Endothelial cell of umbilical vein (primary cell): ENCODE data around the gene PSAT1. TPM values are rescaled to one million over a fixed set of nuclear protein-coding genes. Genes with fewer than 3 reads are reported as not detected.

Experiments
- BruUV-seq: library from RNA; stranded (reverse); fragments of 400-500 nt; replicated peaks from 2 replicates; lab custom pipeline; 2021; lab: Mats Ljungman, UMichigan
- CTCF ChIA-PET: fragments of 300-600, 350-600 bp; sonication (Branson Sonifier 250); formaldehyde crosslinking; loops from one replicate; lab custom pipeline; 2021; ENCODE audit warnings: antibody characterized with exemption, inconsistent platforms; lab: Charles Lee
- POLR2A ChIA-PET: fragments of 300-600, 350-600 bp; sonication (Branson Sonifier 250); formaldehyde crosslinking; loops from one replicate; lab custom pipeline; 2021; ENCODE audit warnings: antibody characterized with exemption, inconsistent platforms; lab: Charles Lee
- DNase-seq: peaks from one replicate; pipeline ENCODE4 v3.0.0-alpha.2; 2011; ENCODE audit warnings: low read depth, low spot score
- FAIRE-seq: peaks from 2 replicates; lab custom pipeline; 2011; peaks lifted over from hg19 to GRCh38; lab: Jason Lieb, UNC
- H2AFZ ChIP-seq: 2 replicates; pipeline ENCODE4 v1.6.0; 2012; ENCODE audit warnings: low read depth, low read length, control low read depth, inconsistent platforms
- H3K27ac ChIP-seq: 2 replicates; pipeline ENCODE4 v1.5.1; 2011; ENCODE audit warnings: low read depth, mild to moderate bottlenecking, control low read depth, low read length, moderate library complexity; ENCODE audit not compliant: insufficient read depth
- H3K27me3 ChIP-seq, 2 experiments: 2 replicates each; pipeline versions ENCODE4 v1.6.0 to v1.6.1; 2011; ENCODE audit warnings: low read length in 2 of 2, mixed read lengths in 1 of 2; ENCODE audit not compliant: control insufficient read depth in 2 of 2, insufficient read depth in 2 of 2
- H3K36me3 ChIP-seq, 2 experiments: 2 replicates in 1 of 2; 3 replicates in 1 of 2; pipeline ENCODE4 v1.5.1; 2011; ENCODE audit warnings: low read length in 2 of 2, mild to moderate bottlenecking in 1 of 2, moderate library complexity in 1 of 2; ENCODE audit not compliant: control insufficient read depth in 2 of 2, insufficient read depth in 2 of 2; ENCODE audit errors: extremely low read depth in 1 of 2
- H3K4me1 ChIP-seq: 3 replicates; pipeline ENCODE4 v1.5.1; 2011; ENCODE audit warnings: mild to moderate bottlenecking, low read length; ENCODE audit not compliant: control insufficient read depth, insufficient read depth; ENCODE audit errors: extremely low read depth
- H3K4me2 ChIP-seq: 2 replicates; pipeline ENCODE4 v1.6.1; 2011; ENCODE audit warnings: low read length, control low read depth, mixed read lengths; ENCODE audit not compliant: insufficient read depth
- H3K4me3 ChIP-seq, 3 experiments: fragments of 200-600 bp in 1 of 3; sonication (generic), shearing (Covaris generic) in 1 of 3; replicated peaks in 1 of 3; 2 replicates each; pipeline ENCODE4 v1.5.1; 2011 to 2016; ENCODE audit warnings: control low read depth in 3 of 3, low read length in 3 of 3, mild to moderate bottlenecking in 2 of 3, inconsistent platforms in 1 of 3, low read depth in 1 of 3, moderate library complexity in 1 of 3; ENCODE audit not compliant: insufficient read depth in 1 of 3
- H3K79me2 ChIP-seq: 2 replicates; pipeline ENCODE4 v1.6.0; 2012; ENCODE audit warnings: low read length, inconsistent platforms; ENCODE audit not compliant: control insufficient read depth, insufficient read depth
- H3K9ac ChIP-seq: replicated peaks from 2 replicates; pipeline ENCODE3; 2011; ENCODE audit warnings: low read length, control low read depth; ENCODE audit not compliant: insufficient read depth; ENCODE audit errors: extremely low read depth
- H3K9me1 ChIP-seq: replicated peaks from 3 replicates; pipeline ENCODE4 v1.6.0; 2011; ENCODE audit warnings: mild to moderate bottlenecking, low read length; ENCODE audit not compliant: control insufficient read depth, insufficient read depth; ENCODE audit errors: extremely low read depth
- H3K9me3 ChIP-seq: replicated peaks from 2 replicates; pipeline ENCODE4 v1.5.1; 2012; ENCODE audit warnings: low read length, inconsistent platforms; ENCODE audit not compliant: control insufficient read depth, insufficient read depth
- H4K20me1 ChIP-seq: replicated peaks from 2 replicates; pipeline ENCODE3; 2011; ENCODE audit warnings: mild to moderate bottlenecking, low read length; ENCODE audit not compliant: control insufficient read depth, insufficient read depth; ENCODE audit errors: extremely low read depth
- CTCF ChIP-seq, 2 donors: IDR thresholded peaks; 1 replicate in 1 of 2; 2 replicates in 1 of 2; pipeline ENCODE4 v1.5.1; 2011; ENCODE audit warnings: low read length in 2 of 2, mild to moderate bottlenecking in 2 of 2, moderate library complexity in 2 of 2, control low read depth in 1 of 2, inconsistent platforms in 1 of 2, low read depth in 1 of 2; ENCODE audit not compliant: insufficient read depth in 1 of 2; ENCODE audit errors: extremely low read depth in 1 of 2
- EZH2 ChIP-seq: IDR thresholded peaks from 2 replicates; pipeline ENCODE4 v1.6.1; 2012; ENCODE audit warnings: borderline replicate concordance, low read depth, mild to moderate bottlenecking, moderate library complexity, low read length, inconsistent platforms; ENCODE audit not compliant: severe bottlenecking
- FOS ChIP-seq: IDR thresholded peaks from 2 replicates; pipeline ENCODE4 v1.6.1; 2011; ENCODE audit warnings: mild to moderate bottlenecking, low read length, moderate library complexity, borderline replicate concordance; ENCODE audit not compliant: insufficient read depth
- GATA2 ChIP-seq: IDR thresholded peaks from 2 replicates; pipeline ENCODE4 v1.7.0; 2011; ENCODE audit warnings: low read depth, mild to moderate bottlenecking, moderate library complexity, mixed read lengths, low read length; ENCODE audit not compliant: insufficient read length, insufficient read depth
- JUN ChIP-seq: IDR thresholded peaks from 2 replicates; pipeline ENCODE4 v1.6.1; 2011; ENCODE audit warnings: borderline replicate concordance, low read depth; ENCODE audit not compliant: insufficient read length, insufficient read depth
- MAX ChIP-seq: IDR thresholded peaks from 2 replicates; pipeline ENCODE4 v1.6.1; 2011; ENCODE audit not compliant: insufficient read depth, insufficient read length
- MYC ChIP-seq: IDR thresholded peaks from one replicate; pipeline ENCODE4 v1.6.1; 2011; ENCODE audit warnings: mild to moderate bottlenecking, low read depth, low read length
- POLR2AphosphoS5 ChIP-seq: IDR thresholded peaks from 2 replicates; pipeline ENCODE4 v1.6.1; 2012; ENCODE audit warnings: low read depth, mild to moderate bottlenecking, control low read depth, low read length, moderate library complexity; ENCODE audit not compliant: insufficient read depth
- dilution Hi-C: fragments of 300-500 bp; cut with MboI; formaldehyde crosslinking; loops from one replicate; pipeline ENCODE4 v1.15.0; 2019; ENCODE audit warnings: low sequenced_read_pairs; ENCODE audit not compliant: extremely low pct_ligation_motif_present
- intact Hi-C: fragments of 100-400 bp; cut with micrococcal nuclease; formaldehyde crosslinking; loops from one replicate; pipeline ENCODE4 v1.10.0; 2022
- polyA plus RNA-seq, 4 experiments: library from polyadenylated mRNA; depleted of rRNA in 3 of 4; stranded (reverse) in 3 of 4; unstranded in 1 of 4; fragments of >200 nt; gene quantifications; 2 replicates each; pipeline versions ENCODE4 v1.2.1 to v1.2.3, GENCODE V29; 2011 to 2012; ENCODE audit warnings: missing spikeins in 1 of 4
- total RNA-seq: library from RNA; stranded (reverse); gene quantifications from 2 replicates; pipeline ENCODE4 v1.2.3, GENCODE V29; 2021

PSAT1 gene
- total and polyA plus RNA-seq, 2 donors (not counting 3 experiments of a cell fraction or from before 2014, with no cell fraction given): 19.1 to 47.3 TPM

GRCh38 chr9:78303377-78304062 lies 6.6 kb downstream of the PSAT1 start:
- H3K4me3 ChIP-seq: no peak overlapping the region
- no peak overlapping the region for H3K4me2 ChIP-seq
- H3K9me3 ChIP-seq: no peaks in the 10 kb centered on the region
- ChIA-PET CTCF (no interaction called here), POLR2A (no interaction called here)
- H3K79me2 ChIP-seq: peaks cover 3% of the 10 kb centered on the region
- no peak overlapping the region for H3K9ac ChIP-seq
- no peaks in the 10 kb centered on the region for H4K20me1 ChIP-seq
- no peak overlapping the region for H3K27ac ChIP-seq
- intact Hi-C loops: no loop called here
- DNase-seq (no peak), FAIRE-seq (no peak)
- H3K9me1 ChIP-seq: no peaks in the 10 kb centered on the region
- H3K27me3 ChIP-seq: no peaks in the 10 kb centered on the region
- TF ChIP-seq GATA2 (no peak), POLR2AphosphoS5 (no peak), MYC (no peak), FOS (no peak), EZH2 (no peak), CTCF (IDR thresholded peaks at IDR 0.05; ENCODE audit: extremely low read depth in 1 of 2, insufficient read depth in 1 of 2, low read depth in 1 of 2, low read length in 2 of 2) (no peak), MAX (no peak), JUN (no peak)
- H2AFZ ChIP-seq: no peak overlapping the region
- dilution Hi-C loops: no loop called here
- H3K4me1 ChIP-seq: no peaks in the 10 kb centered on the region
- no TSS peak for BruUV-seq
- H3K36me3 ChIP-seq: peaks cover 3 to 5% of the 10 kb centered on the region in 2 experiments
